HCT116 (cell line): ENCODE data around the gene DDRGK1.

Source experiments
- CEBPB ChIP-seq: IDR thresholded peaks from 2 replicates; pipeline ENCODE4 v1.6.1; 2012; ENCODE audit warnings: low read depth
- CTCF ChIP-seq, 3 experiments: fragments of 200-600 bp in 1 of 3; sonication (generic) in 1 of 3; IDR thresholded peaks in 2 of 3; conservative IDR thresholded peaks in 1 of 3; 2 replicates each; pipeline ENCODE4 v1.5.1; 2012 to 2017; ENCODE audit warnings: low read depth in 2 of 3, low read length in 2 of 3, antibody characterized with exemption in 1 of 3, borderline replicate concordance in 1 of 3, control low read depth in 1 of 3, mild to moderate bottlenecking in 1 of 3, mixed read lengths in 1 of 3, mixed run types in 1 of 3, moderate library complexity in 1 of 3; ENCODE audit not compliant: insufficient read depth in 1 of 3
- ELF1 ChIP-seq: IDR thresholded peaks from 2 replicates; pipeline ENCODE4 v1.6.1; 2012; ENCODE audit warnings: low read depth, borderline replicate concordance
- EZH2 ChIP-seq: fragments of 200-600 bp; sonication (generic); IDR thresholded peaks from 2 replicates; pipeline ENCODE4 v1.6.1; 2017; ENCODE audit warnings: antibody characterized with exemption, mixed run types
- EZH2phosphoT487 ChIP-seq: fragments of 200-600 bp; IDR thresholded peaks from 2 replicates; pipeline ENCODE4 v1.6.1; 2018; ENCODE audit warnings: antibody characterized with exemption, borderline replicate concordance
- POLR2A ChIP-seq: IDR thresholded peaks from 2 replicates; pipeline ENCODE4 v1.7.0; 2011; ENCODE audit warnings: borderline replicate concordance; ENCODE audit not compliant: insufficient read depth, insufficient read length; ENCODE audit errors: extremely low read depth
- POLR2AphosphoS5 ChIP-seq: IDR thresholded peaks from 2 replicates; pipeline ENCODE4 v1.6.1; 2011; ENCODE audit warnings: mild to moderate bottlenecking, low read depth, low read length, moderate library complexity

GRCh38 chr20:3238616-3239025 is 34.1 kb upstream of the DDRGK1 start:
- TF ChIP-seq POLR2A (no peak), EZH2phosphoT487 (no peak), EZH2 (no peak), ELF1 (no peak), CEBPB (no peak), POLR2AphosphoS5 (no peak; the same call in 1 of the 2 replicates), CTCF (IDR thresholded peaks at IDR 0.05 in 2 of 3, conservative IDR thresholded peaks at IDR 0.05 in 1 of 3; ENCODE audit: borderline replicate concordance in 1 of 3, insufficient read depth in 1 of 3, low read depth in 2 of 3, low read length in 2 of 3) (no peak)
